ENCODE measurements around the gene SKAP1.

Gene SKAP1

GRCh38 chr17:48429638-48430586 lies at the start of gene SKAP1:
Gene SKAP1, minus strand, starts transcription at chr17:48430214.
- TF ChIP-seq CTCF (IDR thresholded peaks at IDR 0.05; ENCODE audit: low read depth, low read length) = no peak
- DNase-seq (ENCODE audit: extremely low read depth, low read depth) = no peak

GRCh38 chr17:48479014-48479402 lies 49.0 kb upstream of the SKAP1 start:
- no peak for TF ChIP-seq CTCF (IDR thresholded peaks at IDR 0.05; ENCODE audit: low read depth, low read length)

GRCh38 chr17:48478224-48479013 lies 48.4 kb upstream of the SKAP1 start:
- no peak for DNase-seq (ENCODE audit: extremely low read depth, low read depth)
- TF ChIP-seq CTCF (IDR thresholded peaks at IDR 0.05; ENCODE audit: low read depth, low read length) = no peak

More at GRCh38 chr17:48479014-48479402, 49.0 kb upstream of the SKAP1 start:
- no peak for DNase-seq (ENCODE audit: extremely low read depth, low read depth)

GRCh38 chr17:48477221-48477620 lies 47.2 kb upstream of the SKAP1 start:
- no peak for TF ChIP-seq CTCF (IDR thresholded peaks at IDR 0.05; ENCODE audit: low read depth, low read length)
- no peak for DNase-seq (ENCODE audit: extremely low read depth, low read depth)

GRCh38 chr17:48472411-48473281 lies 42.6 kb upstream of the SKAP1 start:
- no peak for DNase-seq (ENCODE audit: extremely low read depth, low read depth)
- no peak for TF ChIP-seq CTCF (IDR thresholded peaks at IDR 0.05; ENCODE audit: low read depth, low read length)

GRCh38 chr17:48471817-48472410 lies 41.9 kb upstream of the SKAP1 start:
- no peak for TF ChIP-seq CTCF (IDR thresholded peaks at IDR 0.05; ENCODE audit: low read depth, low read length)
- DNase-seq (ENCODE audit: extremely low read depth, low read depth) = no peak

Measured in AG09319 (cell line).